ENCODE data around the gene ENPP5.

GRCh38 chr6:46170357-46171289 is at the start of gene ENPP5:
- TF ChIP-seq EZH2 (IDR thresholded peaks at IDR 0.05; ENCODE audit: borderline replicate concordance, insufficient read depth, low read depth, low read length, poor library complexity, severe bottlenecking) (no peak), CTCF (IDR thresholded peaks at IDR 0.05) (no peak)

All from B cell (primary cell).